ENCODE data around the gene ASB9. TPM values are rescaled to one million over a fixed set of nuclear protein-coding genes. Genes with fewer than 3 reads are reported as not detected.

Gene ASB9
- total RNA-seq, 1 donor from 2014 or later: not detected

GRCh38 chrX:15269120-15269519, 763 bp downstream of the ASB9 start:
- Histone ChIP-seq H3K4me3 (ENCODE audit: low read depth, low read length) (no peak overlapping the region), H3K36me3 (ENCODE audit: control insufficient read depth, insufficient read depth, low read length) (no peaks in the 10 kb centered on the region), H3K27me3 (ENCODE audit: control insufficient read depth, insufficient read depth, low read length) (no peaks in the 10 kb centered on the region)
- DNase-seq (ENCODE audit: low read depth) (peak; percentile 35), FAIRE-seq (no peak)
- TF ChIP-seq CTCF (IDR thresholded peaks at IDR 0.05; ENCODE audit: insufficient read depth, low read length, severe bottlenecking): no peak

- TF ChIP-seq CTCF (IDR thresholded peaks at IDR 0.05; ENCODE audit: insufficient read depth, low read length, severe bottlenecking): no peak
- DNase-seq (ENCODE audit: low read depth) (no peak), FAIRE-seq (no peak)
- Histone ChIP-seq H3K27me3 (ENCODE audit: control insufficient read depth, insufficient read depth, low read length) (no peaks in the 10 kb centered on the region), H3K36me3 (ENCODE audit: control insufficient read depth, insufficient read depth, low read length) (no peaks in the 10 kb centered on the region), H3K4me3 (ENCODE audit: low read depth, low read length) (no peak overlapping the region)
Observed at GRCh38 chrX:15254852-15255251, 15.0 kb downstream of the ASB9 start.

DNA sequence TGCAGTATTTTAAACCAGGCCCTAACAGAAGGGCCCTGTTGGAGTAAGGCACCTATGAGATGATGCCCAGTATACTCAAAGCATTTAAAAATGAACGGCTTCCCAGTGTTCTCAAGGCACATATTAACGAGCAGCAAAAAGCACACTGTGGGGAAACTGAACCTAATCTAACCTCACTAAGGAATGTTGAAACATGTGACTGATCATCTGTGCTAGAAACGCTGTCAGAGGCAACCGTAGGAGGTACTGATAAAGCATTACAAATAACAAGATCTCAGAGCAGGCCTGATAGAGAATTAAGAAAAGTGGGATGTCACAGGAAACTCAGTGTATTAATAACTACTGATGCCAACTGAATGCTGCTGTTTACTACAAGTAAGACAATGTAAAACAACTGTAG, 24.0 kb downstream of the ASB9 start:
- FAIRE-seq (no peak), DNase-seq (ENCODE audit: low read depth) (no peak)
- no peaks in the 10 kb centered on the region for H3K27me3 ChIP-seq (ENCODE audit: control insufficient read depth, insufficient read depth, low read length)
- no peaks in the 10 kb centered on the region for H3K36me3 ChIP-seq (ENCODE audit: control insufficient read depth, insufficient read depth, low read length)
- H3K4me3 ChIP-seq (ENCODE audit: low read depth, low read length): no peak overlapping the region
- no peak for TF ChIP-seq CTCF (IDR thresholded peaks at IDR 0.05; ENCODE audit: insufficient read depth, low read length, severe bottlenecking)

DNA sequence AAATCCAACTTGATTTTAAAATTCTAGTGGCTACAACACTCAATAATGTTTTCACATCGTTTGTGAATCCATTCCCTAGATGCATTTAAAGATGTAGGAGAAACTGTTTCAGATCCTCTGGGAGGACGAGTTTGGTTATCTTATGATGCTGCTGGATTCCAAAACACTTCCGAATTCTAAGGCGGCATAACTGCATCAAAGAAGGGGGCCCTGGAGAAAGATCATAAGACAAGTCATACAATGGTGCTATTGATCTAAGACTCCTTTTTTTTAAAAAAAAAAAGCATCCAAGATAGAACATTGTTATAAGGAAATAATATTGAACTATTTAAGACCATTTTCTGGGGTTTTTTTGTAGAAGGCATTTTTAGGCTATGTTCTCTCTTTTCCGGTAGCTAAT, 25.5 kb downstream of the ASB9 start:
- no peak for TF ChIP-seq CTCF (IDR thresholded peaks at IDR 0.05; ENCODE audit: insufficient read depth, low read length, severe bottlenecking)
- H3K36me3 ChIP-seq (ENCODE audit: control insufficient read depth, insufficient read depth, low read length): no peaks in the 10 kb centered on the region
- FAIRE-seq: no peak
- no peaks in the 10 kb centered on the region for H3K27me3 ChIP-seq (ENCODE audit: control insufficient read depth, insufficient read depth, low read length)
- DNase-seq (ENCODE audit: low read depth): no peak
- no peak overlapping the region for H3K4me3 ChIP-seq (ENCODE audit: low read depth, low read length)

DNA sequence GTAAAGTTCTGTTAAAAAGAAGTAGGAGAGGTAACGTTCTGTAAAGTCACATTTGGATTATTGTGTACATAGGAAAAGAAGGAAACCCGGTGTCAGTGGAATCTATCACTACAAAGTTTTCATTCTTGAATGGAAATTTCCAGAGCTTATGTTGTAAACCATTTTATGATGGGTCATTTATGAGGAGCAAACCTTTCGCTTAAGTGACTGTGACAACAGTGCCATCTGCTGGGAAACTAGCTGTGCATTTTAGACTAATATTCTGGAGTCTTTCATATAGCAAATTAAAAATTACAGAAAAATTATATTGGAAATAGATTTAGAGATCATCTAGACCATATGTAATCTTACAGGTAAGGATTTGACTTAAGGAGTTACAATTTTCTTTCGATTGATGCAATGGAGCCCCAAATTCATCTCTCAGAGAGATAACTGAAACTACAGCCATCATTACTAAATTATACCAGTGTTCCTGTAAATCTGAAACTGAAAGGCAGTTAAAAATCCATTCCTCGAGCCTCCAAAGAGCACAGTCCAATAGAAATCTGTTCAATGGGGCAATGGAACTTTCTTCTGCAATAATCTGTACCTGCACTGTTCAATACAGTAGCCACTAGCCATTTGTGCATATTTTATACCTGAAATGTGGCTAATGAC, 26.9 kb downstream of the ASB9 start:
- FAIRE-seq: no peak
- DNase-seq (ENCODE audit: low read depth): peak; percentile 39
- H3K36me3 ChIP-seq (ENCODE audit: control insufficient read depth, insufficient read depth, low read length): no peaks in the 10 kb centered on the region

More for the DNA sequence above, 26.9 kb downstream of the ASB9 start:
- peak; percentile 23 for TF ChIP-seq CTCF (IDR thresholded peaks at IDR 0.05; ENCODE audit: insufficient read depth, low read length, severe bottlenecking)
- no peak overlapping the region for H3K4me3 ChIP-seq (ENCODE audit: low read depth, low read length)
- no peaks in the 10 kb centered on the region for H3K27me3 ChIP-seq (ENCODE audit: control insufficient read depth, insufficient read depth, low read length)

Measured in bronchial epithelial cell (primary cell).